ENCODE measurements around the gene PNLIP. TPM values are rescaled to one million over a fixed set of nuclear protein-coding genes. Genes with fewer than 3 reads are reported as not detected.

The PNLIP gene
- polyA plus RNA-seq, 1 of the 3 experiments (the other 2 are of a cell fraction): not detected

DNA sequence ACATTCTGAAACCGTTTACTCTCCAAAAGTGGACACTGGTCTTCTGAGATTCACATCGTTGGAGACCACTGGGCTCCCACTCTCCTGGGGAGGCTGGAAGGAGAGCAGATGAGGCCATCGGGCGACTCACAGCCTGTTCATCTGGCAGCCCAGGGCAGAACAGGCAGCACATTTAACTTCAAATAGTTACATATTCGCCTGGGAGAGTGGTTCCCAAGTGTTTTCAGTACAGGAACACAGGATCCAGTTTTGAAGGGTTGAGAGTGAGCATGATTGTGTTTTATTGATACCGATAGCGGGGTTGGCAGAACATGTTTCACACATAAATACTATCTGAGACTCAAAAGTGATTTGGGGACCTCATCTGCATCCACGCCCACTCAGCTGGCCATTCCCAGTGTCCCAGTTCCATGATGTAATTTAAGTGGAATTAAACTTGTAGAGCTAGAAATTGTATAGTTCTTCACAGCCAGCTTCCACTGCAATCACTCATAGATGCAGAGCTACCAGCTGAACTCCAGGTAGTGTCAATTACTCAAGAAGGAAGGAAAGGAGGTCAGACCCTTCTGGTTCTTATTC is 22.8 kb upstream of the PNLIP start (continued):
- TF ChIP-seq, protein P1, sequence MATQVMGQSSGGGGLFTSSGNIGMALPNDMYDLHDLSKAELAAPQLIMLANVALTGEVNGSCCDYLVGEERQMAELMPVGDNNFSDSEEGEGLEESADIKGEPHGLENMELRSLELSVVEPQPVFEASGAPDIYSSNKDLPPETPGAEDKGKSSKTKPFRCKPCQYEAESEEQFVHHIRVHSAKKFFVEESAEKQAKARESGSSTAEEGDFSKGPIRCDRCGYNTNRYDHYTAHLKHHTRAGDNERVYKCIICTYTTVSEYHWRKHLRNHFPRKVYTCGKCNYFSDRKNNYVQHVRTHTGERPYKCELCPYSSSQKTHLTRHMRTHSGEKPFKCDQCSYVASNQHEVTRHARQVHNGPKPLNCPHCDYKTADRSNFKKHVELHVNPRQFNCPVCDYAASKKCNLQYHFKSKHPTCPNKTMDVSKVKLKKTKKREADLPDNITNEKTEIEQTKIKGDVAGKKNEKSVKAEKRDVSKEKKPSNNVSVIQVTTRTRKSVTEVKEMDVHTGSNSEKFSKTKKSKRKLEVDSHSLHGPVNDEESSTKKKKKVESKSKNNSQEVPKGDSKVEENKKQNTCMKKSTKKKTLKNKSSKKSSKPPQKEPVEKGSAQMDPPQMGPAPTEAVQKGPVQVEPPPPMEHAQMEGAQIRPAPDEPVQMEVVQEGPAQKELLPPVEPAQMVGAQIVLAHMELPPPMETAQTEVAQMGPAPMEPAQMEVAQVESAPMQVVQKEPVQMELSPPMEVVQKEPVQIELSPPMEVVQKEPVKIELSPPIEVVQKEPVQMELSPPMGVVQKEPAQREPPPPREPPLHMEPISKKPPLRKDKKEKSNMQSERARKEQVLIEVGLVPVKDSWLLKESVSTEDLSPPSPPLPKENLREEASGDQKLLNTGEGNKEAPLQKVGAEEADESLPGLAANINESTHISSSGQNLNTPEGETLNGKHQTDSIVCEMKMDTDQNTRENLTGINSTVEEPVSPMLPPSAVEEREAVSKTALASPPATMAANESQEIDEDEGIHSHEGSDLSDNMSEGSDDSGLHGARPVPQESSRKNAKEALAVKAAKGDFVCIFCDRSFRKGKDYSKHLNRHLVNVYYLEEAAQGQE (IDR thresholded peaks at IDR 0.05; ENCODE audit: low read depth, low read length): no peak
- TF ChIP-seq, protein P2, sequence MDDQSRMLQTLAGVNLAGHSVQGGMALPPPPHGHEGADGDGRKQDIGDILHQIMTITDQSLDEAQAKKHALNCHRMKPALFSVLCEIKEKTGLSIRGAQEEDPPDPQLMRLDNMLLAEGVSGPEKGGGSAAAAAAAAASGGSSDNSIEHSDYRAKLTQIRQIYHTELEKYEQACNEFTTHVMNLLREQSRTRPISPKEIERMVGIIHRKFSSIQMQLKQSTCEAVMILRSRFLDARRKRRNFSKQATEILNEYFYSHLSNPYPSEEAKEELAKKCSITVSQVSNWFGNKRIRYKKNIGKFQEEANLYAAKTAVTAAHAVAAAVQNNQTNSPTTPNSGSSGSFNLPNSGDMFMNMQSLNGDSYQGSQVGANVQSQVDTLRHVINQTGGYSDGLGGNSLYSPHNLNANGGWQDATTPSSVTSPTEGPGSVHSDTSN (IDR thresholded peaks at IDR 0.05): no peak

DNA sequence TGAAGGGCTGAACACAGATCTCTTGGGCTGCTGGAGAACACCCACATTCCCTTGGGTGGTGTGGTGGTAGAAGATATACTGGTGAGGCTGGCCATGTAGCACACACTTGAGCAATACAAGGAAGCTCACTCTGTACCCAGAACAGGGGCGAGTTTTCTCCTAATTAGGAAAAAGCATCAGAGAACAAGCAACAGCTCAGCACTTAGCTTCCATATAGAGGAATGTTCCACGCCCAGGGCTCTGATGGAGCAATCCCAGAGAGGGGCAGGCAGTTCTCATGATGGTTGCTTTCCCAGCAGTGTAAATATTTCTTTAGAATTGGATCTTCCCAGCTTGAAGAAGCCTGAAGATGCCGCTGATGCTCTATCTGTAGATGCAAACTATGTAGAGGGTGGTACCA is 21.0 kb upstream of the PNLIP start:
- H3K27ac ChIP-seq (ENCODE audit: low read depth in 2 of 2, low read length in 1 of 2): no peak overlapping the region
- no peak overlapping the region for H3K4me3 ChIP-seq (ENCODE audit: low read depth in 2 of 2, low read length in 1 of 2)
- POLR2A ChIA-PET: no interaction called here
- TF ChIP-seq TCF12 (IDR thresholded peaks at IDR 0.05) (no peak), CHD2 (IDR thresholded peaks at IDR 0.05; ENCODE audit: low read length, partially characterized antibody) (no peak), RAD21 (IDR thresholded peaks at IDR 0.05; ENCODE audit: low read length) (no peak), RXRA (IDR thresholded peaks at IDR 0.05; ENCODE audit: borderline replicate concordance, low read depth) (no peak), MEF2A (IDR thresholded peaks at IDR 0.05; ENCODE audit: borderline replicate concordance, low read depth) (no peak), NFIC (IDR thresholded peaks at IDR 0.05; ENCODE audit: borderline replicate concordance) (no peak), ELF1 (IDR thresholded peaks at IDR 0.05) (no peak), MXI1 (IDR thresholded peaks at IDR 0.05; ENCODE audit: low read depth, low read length) (no peak), RFX5 (IDR thresholded peaks at IDR 0.05; ENCODE audit: low read length) (no peak), FOXJ3 (CRISPR knock-in tag; IDR thresholded peaks at IDR 0.05) (no peak)
- TF ChIP-seq, protein P3, sequence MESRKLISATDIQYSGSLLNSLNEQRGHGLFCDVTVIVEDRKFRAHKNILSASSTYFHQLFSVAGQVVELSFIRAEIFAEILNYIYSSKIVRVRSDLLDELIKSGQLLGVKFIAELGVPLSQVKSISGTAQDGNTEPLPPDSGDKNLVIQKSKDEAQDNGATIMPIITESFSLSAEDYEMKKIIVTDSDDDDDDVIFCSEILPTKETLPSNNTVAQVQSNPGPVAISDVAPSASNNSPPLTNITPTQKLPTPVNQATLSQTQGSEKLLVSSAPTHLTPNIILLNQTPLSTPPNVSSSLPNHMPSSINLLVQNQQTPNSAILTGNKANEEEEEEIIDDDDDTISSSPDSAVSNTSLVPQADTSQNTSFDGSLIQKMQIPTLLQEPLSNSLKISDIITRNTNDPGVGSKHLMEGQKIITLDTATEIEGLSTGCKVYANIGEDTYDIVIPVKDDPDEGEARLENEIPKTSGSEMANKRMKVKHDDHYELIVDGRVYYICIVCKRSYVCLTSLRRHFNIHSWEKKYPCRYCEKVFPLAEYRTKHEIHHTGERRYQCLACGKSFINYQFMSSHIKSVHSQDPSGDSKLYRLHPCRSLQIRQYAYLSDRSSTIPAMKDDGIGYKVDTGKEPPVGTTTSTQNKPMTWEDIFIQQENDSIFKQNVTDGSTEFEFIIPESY (IDR thresholded peaks at IDR 0.05; ENCODE audit: borderline replicate concordance, low read depth): no peak
- no peak for DNase-seq
- H3K9me3 ChIP-seq: no peaks in the 10 kb centered on the region
- no peaks in the 10 kb centered on the region for H3K4me1 ChIP-seq (ENCODE audit: control insufficient read depth in 1 of 2, insufficient read depth in 2 of 2, low read depth in 1 of 2, low read length in 1 of 2)
- H3K9ac ChIP-seq: no peak overlapping the region
- CTCF ChIA-PET: interaction anchor here (1.2 kb wide), 1 partner anchor 129 kb away, joined by 3 read pairs; no protein-coding TSS in a partner anchor
- H3F3A ChIP-seq (replicated peaks; ENCODE audit: insufficient read depth): no peaks in the 10 kb centered on the region
- no peaks in the 10 kb centered on the region for H3K79me2 ChIP-seq (ENCODE audit: insufficient read depth)
- no peaks in the 10 kb centered on the region for H3K36me3 ChIP-seq (replicated peaks in 1 of 2; ENCODE audit: control insufficient read depth in 1 of 2, insufficient read depth in 2 of 2, low read length in 1 of 2)
- no peak overlapping the region for H3K4me2 ChIP-seq
- 51% methylated on average over 3 of the region's 3 CpGs for WGBS (ENCODE audit: low lambda C conversion rate)
- no peaks in the 10 kb centered on the region for H3K27me3 ChIP-seq (ENCODE audit: insufficient read depth)
- no peak overlapping the region for H2AFZ ChIP-seq (ENCODE audit: low read depth)
- H3K9me2 ChIP-seq: no peaks in the 10 kb centered on the region
- no peaks in the 10 kb centered on the region for H4K20me1 ChIP-seq (ENCODE audit: insufficient read depth)
